GM10266 (cell line): Measurements from ENCODE around the gene USP8.

Experiments used
- DNase-seq: peaks from one replicate; pipeline ENCODE4 v3.0.0; 2012; ENCODE audit errors: extremely low spot score
- TF ChIP-seq, protein P1 (sequence below): IDR thresholded peaks from 2 replicates; pipeline ENCODE4 v1.5.1; 2012; ENCODE audit warnings: mild to moderate bottlenecking, low read depth; ENCODE audit not compliant: control insufficient read depth, insufficient read depth; ENCODE audit errors: missing control alignments

USP8 gene

DNA sequence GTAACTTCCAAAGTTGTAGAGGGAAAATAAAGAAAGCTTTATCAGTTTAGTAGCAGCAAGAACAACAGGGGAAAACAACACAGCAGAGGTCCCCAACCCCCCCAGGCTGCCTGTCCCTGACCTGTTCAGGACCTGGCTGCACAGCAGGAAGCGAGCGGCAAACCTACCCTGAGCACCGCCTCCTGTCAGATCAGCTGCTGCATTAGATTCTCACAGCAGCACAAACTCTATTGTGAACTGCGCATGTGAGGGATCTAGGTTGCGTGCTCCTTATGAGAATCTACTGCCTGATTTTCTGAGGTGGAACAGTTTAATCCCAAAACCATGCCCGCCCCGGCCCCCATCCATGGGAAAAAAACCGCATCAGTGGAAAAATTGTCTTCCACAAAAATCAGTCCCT lies 81.9 kb downstream of the USP8 start:
- TF ChIP-seq, protein P1, sequence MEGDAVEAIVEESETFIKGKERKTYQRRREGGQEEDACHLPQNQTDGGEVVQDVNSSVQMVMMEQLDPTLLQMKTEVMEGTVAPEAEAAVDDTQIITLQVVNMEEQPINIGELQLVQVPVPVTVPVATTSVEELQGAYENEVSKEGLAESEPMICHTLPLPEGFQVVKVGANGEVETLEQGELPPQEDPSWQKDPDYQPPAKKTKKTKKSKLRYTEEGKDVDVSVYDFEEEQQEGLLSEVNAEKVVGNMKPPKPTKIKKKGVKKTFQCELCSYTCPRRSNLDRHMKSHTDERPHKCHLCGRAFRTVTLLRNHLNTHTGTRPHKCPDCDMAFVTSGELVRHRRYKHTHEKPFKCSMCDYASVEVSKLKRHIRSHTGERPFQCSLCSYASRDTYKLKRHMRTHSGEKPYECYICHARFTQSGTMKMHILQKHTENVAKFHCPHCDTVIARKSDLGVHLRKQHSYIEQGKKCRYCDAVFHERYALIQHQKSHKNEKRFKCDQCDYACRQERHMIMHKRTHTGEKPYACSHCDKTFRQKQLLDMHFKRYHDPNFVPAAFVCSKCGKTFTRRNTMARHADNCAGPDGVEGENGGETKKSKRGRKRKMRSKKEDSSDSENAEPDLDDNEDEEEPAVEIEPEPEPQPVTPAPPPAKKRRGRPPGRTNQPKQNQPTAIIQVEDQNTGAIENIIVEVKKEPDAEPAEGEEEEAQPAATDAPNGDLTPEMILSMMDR, result no peak
- DNase-seq, result no peak

DNA sequence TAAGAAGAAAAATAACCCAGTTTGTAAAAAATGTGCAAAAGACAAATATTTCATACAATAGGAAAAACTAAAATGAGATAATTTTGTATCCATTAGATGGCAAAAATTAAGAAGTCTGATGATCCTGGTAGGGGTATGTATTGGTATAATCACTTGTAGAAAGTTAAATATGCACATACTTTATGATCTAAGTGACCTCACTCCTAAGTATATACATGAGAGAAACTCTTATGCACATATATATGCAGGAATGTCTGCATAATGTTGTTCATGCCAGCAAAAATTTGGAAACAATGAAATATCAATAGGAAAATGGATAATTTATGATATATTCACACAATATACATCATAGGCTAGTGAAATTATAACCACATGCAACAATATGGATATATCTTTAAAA lies 88.8 kb downstream of the USP8 start:
- no peak for DNase-seq
- TF ChIP-seq, protein P1, result no peak

DNA sequence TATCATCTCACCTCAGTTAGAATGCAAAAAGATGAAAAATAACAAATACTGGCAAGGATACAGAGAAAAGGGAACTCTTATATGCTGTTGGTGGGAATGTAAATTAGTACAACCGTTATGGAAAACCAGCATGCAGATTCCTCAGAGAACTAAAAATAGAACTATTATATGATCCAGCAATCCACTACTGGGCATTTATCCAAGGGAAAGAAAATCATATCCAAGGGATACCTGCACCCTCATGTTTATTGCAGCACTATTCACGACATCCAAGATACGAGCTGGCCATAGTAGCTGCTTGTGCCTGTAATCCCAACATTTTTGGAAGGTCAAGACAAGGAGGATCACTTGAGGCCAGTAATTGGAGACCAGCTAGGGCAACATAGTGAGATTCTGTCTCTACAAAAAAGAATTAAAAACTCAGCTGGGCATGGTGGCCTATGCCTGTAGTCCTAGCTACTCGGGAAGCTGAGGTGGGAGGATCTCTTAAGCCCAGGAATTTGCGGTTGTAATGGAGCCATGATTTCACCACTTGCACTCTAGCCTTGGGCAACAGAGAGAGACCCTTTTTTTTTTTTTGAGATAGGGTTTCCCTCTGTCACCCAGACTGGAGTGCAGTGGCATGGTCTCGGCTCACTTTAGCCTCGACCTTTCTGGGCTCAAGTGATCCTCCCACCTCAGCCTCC lies 95.7 kb downstream of the USP8 start:
- TF ChIP-seq, protein P1, result no peak
- DNase-seq, result no peak

DNA sequence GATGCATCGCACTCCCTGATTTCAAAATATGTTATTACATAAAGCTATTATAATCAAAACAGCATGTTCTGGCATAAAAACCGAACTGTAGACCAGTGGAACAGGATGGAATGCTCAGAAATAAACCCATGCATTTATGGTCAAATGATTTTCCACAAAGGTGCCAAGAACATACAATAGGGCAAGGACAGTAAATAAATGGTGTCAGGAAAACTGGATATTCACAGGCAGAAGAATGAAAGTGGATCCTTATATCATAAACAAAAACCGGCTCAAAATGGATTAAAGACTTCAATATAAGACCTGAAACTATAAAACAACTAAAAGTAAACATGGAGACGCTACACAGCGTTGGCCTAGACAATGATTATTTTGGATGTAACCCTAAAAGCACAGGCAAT lies 99.6 kb downstream of the USP8 start:
- TF ChIP-seq, protein P1, result no peak
- DNase-seq, result no peak

DNA sequence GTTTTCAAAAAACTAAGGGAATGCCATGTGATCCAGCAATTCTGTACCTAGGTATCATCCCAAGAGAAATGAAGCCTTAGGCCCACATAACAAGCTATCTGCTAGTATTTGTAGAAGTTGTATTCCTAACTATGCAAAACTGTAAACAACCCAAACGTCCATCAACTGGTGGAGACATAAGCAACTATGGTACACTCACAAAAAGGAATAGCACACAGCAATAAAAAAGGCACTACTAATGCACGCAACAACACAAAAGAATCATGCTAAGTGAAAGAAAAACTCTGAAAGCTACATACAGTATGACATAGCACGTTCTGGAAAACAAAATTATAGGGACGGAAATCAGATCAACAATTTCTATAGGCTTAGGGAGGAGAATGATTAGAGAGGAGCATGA lies 107.0 kb downstream of the USP8 start:
- TF ChIP-seq, protein P1, result no peak
- DNase-seq, result no peak

DNA sequence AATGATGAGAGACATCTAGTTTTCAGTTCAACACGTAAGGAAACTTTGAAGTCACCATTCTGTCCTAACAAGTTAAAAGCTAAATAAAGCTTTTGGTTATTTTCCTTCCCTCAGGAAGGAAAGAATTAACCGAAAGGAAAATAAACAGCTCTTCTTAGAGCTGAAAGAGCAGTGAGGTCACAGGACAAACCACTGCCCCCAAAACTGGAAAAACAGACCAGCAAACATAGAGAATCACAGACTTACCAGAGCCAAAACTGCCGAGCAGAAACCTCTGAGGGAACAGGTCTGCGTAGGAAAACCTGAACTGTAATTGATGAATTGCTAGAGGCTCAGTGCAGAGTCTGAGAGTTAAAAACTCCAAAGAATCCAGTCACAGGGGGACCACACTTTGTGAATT lies 107.6 kb downstream of the USP8 start:
- TF ChIP-seq, protein P1, result no peak
- no peak for DNase-seq

DNA sequence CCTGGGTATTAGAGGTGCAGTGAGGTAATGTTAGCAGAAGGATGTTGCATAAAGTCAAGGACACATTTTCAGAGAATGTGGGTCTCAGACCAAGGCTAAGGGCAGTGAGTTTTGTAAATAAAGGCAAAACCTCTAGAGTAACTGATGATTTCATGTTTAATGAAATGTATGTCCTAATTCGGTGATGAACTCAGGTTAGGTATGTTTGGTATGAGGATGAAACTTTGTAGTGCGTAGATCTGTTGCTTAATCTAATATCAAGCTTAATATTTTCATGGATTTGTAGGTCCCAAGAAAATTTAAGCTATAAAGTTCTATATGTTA lies 118.6 kb downstream of the USP8 start:
- TF ChIP-seq, protein P1, result no peak
- DNase-seq, result no peak
